ENCODE results near the gene PRR4.

Gene PRR4

DNA sequence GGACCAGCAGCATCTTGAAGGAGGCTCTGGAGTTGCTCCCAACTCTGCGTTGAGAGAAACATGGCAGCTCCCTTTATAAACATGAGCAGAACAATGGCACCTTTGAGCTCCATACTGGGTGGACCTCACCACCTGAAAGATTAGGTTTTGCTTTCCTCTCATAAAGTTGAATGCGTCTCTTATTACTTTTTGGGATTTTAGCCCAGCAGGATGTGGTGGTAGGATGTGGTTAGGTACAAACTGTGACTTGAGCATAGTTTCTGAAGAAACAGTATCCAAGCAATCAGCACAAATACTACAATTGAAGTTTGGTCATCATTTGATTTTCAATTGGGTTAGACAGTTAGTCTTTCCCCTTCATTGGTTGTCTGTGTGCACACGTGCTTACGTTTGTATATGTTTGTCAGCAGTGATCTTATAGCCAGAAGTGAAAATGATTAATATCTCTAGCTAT, at the start of gene PRR4:
TSS of gene PRR4 (minus strand) at position 51 of the 454 bp plus-strand sequence. CDS start at position 13, 38 bp downstream.
- DNase-seq, result no peak

DNA sequence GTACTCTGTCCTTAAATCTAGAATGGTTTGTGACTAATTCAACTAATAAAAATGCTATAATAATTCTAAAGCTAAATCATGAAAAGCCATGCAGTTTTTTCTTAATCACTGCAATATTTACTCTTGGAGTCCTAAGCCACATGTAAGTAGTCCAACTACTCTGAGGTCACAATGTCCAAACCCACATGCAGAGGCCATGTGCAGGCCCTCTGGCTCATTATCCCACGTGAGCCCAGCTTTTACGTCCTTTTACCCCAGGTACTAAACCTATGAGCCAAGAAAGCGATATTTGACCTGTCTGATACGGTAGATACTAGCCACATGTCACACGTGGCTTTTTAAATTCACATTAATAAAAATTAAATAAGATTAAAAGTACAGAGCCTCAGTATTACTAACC, 47.6 kb upstream of the PRR4 start:
- no peak for DNase-seq

DNA sequence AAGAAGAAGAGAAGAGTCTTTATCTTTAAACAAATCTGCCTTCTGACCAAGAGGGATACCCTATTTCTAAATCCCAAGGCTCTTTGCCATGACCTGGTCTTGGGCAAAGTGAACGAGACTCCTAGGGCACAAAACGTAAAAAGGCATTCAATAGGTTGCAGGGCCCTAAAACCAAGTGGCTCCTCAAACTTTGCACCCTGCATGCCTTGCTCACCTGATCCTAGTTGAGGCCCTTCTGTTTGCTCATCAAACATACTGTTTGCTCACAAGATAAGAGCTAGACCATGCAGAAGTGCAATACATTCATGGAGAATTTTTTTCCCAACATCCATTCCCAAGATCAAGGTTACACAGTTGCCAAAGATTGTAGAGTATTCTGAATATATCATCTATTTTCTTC, 42.7 kb upstream of the PRR4 start:
- DNase-seq, result no peak

GRCh38 chr12:10889226-10889625, 40.0 kb upstream of the PRR4 start:
- no peak for DNase-seq

GRCh38 chr12:10884086-10884725, 34.9 kb upstream of the PRR4 start, which contains the start of gene PRH1:
Gene PRH1, minus strand, starts transcription at chr12:10884255. Its CDS starts 38 bp downstream, at chr12:10884217.
- DNase-seq, result no peak

DNA sequence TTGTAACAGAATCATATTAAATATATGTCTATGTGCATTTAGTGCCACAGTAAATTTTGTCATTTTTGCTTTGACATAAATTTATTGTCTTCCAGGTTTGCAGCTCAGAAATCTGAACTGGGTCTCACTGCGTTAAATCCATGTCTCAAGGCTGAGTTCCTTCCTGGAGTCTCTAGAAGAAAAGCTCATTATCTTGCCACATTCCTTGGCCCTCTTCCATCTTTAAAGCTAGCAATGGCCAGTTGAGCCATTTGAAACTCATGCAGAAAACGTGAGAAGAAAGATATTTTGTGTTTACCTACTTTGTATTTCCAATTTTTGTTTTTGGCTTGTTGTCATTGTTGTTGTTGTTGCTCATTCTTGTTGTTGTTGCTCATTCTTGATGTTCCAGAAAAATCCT, 24.1 kb upstream of the PRR4 start:
- no peak for DNase-seq

- DNase-seq, result no peak
These were observed 18.1 kb upstream of the PRR4 start for GRCh38 chr12:10867381-10867780.

DNA sequence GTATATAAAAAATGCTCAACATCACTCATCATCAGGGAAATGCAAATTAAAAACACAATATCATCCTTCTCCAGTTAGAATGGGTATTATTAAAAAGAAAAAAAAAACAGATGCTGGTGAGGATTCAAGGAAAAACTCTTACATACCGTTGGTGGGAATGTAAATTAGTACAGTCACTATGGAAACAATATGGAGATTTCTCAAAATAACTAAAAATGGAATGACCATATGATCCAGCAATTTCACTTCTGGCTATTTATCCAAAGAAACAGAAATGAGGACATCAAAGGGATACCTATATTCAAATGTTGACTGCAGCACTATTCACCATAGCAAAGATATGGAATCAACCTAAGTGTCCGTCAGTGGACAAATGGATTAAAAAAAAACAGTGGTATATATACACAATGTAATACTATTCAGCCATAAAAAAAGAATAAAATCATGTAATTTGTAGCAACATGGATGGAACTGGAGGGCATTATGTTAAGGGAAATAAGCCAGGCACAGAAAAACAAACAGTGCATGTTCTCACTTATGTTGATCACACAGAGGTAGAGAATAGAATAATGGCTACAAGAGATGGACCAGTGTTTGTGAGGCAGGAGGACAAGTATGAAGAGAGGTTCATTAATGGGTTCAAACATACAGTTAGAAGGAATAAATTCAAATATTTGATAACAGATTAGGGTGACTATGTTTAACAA, 14.4 kb upstream of the PRR4 start:
- no peak for DNase-seq

DNA sequence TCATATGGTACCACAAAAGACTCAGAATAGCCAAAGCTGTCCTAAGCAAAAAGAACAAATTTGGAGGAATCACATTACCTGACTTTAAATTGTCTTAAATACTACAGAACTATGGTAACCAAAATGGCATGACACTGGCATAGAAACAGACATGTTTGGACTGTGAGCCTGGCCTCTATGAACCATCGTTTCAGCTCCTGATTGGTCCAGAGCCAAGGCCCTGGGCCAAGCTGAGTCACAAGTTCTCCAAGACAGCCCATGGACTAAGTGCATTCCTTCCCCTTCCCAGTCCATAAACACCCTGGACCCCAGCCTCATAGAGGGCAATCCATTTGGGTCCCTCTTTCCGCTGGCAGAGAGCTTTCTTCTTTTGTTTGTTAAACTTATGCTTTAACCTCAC, 12.1 kb upstream of the PRR4 start:
- no peak for DNase-seq

GRCh38 chr12:10855807-10856206, 6.5 kb upstream of the PRR4 start:
- DNase-seq, result no peak

GRCh38 chr12:10853776-10854175, 4.5 kb upstream of the PRR4 start:
- no peak for DNase-seq

- DNase-seq, result no peak
These were observed 2.1 kb upstream of the PRR4 start for GRCh38 chr12:10851243-10851858.

GRCh38 chr12:10847744-10848143, 1.5 kb downstream of the PRR4 start:
- no peak for DNase-seq

DNA sequence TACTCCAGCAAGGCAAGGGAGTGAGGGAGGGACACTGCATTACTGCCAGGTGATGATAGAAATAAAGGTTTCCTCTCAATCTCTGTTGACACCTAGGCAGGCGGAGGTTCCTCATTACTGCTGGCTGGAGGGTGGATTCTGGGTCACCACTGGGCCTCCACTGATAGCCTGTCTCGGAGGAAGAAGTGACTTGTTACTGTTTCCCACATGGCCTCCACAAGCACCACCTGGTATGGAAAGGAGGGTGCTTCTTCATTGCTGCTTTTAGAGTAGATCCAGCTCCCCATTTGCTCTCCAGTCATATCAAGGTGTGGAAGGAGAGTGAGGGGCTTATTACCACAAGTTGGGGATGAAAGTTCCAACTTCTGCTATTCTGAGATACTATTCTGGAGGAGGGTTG, 6.4 kb downstream of the PRR4 start:
- DNase-seq, result no peak

GRCh38 chr12:10838461-10838860, 10.8 kb downstream of the PRR4 start:
- DNase-seq, result no peak

DNA sequence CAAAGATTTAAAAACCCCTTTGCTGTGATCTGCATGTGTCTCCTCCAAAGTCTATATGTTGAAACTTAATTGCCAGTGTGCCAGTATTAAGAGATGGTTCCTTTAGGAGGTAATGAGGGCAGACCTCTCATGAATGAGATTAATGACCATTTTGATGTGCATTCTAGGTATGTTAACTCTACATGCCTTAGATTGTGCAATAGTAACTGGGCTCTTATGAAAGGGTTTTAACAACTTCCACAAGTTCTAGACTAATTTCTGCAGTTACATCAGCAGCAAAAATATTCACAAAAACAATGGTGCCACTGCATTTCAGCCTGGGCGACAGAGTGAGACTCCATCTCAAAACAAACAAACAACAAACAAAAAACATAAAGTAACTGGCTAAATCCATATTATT, 19.3 kb downstream of the PRR4 start:
- no peak for DNase-seq

GRCh38 chr12:10826258-10826657, 23.0 kb downstream of the PRR4 start, which contains the start of gene TAS2R10:
Gene TAS2R10, minus strand, starts transcription at chr12:10826358. Its CDS starts 89 bp downstream, at chr12:10826269.
- DNase-seq, result no peak

DNA sequence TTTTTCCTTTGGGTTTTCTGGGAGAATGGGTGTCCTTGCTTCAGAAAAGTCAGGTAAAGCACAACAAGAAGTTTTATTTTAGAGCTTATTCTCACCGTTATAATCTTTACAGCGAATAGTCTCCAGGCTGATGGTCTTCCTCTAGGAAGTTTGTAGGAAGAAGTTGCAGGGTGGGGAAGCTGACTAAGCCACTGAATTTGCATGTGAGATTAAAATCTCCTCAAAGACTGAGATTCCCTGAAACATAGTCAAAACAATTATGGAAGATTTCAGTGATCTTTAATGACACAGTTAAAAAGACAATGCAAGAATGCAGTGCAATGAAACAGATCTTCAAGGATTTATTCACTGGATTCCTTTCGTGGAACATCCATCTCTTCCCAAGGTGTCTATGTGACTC, 24.3 kb downstream of the PRR4 start:
- no peak for DNase-seq

- DNase-seq, result no peak
These were observed 37.3 kb downstream of the PRR4 start for GRCh38 chr12:10811883-10812536.

- no peak for DNase-seq
These were observed 39.2 kb downstream of the PRR4 start, which contains the start of gene TAS2R9 for GRCh38 chr12:10810068-10810467. Gene TAS2R9, minus strand, starts transcription at chr12:10810168. Its CDS starts 93 bp downstream, at chr12:10810075.

DNA sequence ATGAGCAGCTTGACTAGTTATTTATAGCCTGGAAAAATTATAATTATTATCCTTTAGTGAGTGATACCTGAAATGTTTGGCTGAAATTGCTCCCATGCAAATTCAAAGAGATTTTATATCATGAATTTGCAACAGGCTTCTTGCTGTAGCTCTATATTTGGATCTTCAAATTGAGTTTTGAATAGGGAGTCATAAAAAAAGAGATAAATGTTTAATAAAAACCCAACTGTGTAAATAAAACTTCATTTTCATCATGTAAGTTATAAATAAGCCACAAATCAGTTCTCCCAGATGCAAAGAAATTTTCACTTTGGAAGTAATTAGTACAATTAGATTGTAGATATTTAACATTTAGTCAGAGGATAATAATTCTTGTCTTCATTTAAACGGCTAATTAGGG, 42.1 kb downstream of the PRR4 start, which contains the start of gene TAS2R8:
TSS of gene TAS2R8 (minus strand) at position 101 of the 400 bp plus-strand sequence. CDS start 306 bp downstream, outside the sequence.
- no peak for DNase-seq

GRCh38 chr12:10802587-10802986, 46.7 kb downstream of the PRR4 start, which contains the start of gene TAS2R7:
Gene TAS2R7, minus strand, starts transcription at chr12:10802627. Its CDS starts 57 bp downstream, at chr12:10802570.
- DNase-seq, result no peak

DNA sequence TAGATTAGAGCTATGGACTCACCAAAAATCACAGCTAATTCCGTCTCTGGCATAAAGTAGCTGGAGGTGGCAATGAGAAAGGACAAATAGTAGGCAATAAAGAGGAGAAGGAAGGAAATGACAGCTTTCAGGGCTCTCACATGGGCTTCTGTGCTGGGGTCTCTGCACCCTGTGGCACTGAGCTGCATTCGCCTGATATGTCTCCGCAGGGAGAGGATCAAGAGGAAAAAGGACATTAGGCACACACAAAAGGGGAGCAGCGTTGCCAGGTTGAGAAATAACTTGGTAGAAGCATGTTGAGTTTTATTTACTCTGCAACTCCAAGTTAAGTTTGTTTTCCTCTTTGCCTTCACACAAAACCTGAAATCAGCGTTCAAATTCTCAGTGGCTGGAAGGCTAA, 47.5 kb downstream of the PRR4 start:
- no peak for DNase-seq

Data from hematopoietic multipotent progenitor cell treated with erythropoietin and hydrocortisone succinate and interleukin-3 and kit ligand, for 8 days (in vitro differentiated cells).